Activated naive CD8-positive, alpha-beta T cell treated with anti-CD3 and anti-CD28 coated beads, Interleukin-2, amount 50 U/mL, for 24 hours (primary cell): Measurements from ENCODE around the gene SCN1A.
"Not testable (repeated sequence)": the region's sequence is repeated elsewhere in the genome, so short reads cannot be mapped to it uniquely, and the experiment has no call there.

Source experiments
- ATAC-seq: fragments of 150-1000 bp; cut with Tn5 transposase; one replicate; pipeline ENCODE4 v1.10.0; 2021
- DNase-seq: peaks from one replicate; pipeline ENCODE4 v3.0.0; 2021
- H3K27ac Mint-ChIP-seq: one replicate; pipeline ENCODE4 v1.8.0; 2021; ENCODE audit warnings: mild to moderate bottlenecking, mixed read lengths
- H3K27me3 Mint-ChIP-seq: one replicate; pipeline ENCODE4 v1.8.0; 2021; ENCODE audit warnings: mixed read lengths
- H3K36me3 Mint-ChIP-seq: one replicate; pipeline ENCODE4 v1.8.0; 2021; ENCODE audit warnings: low read depth, mixed read lengths
- H3K4me1 Mint-ChIP-seq: one replicate; pipeline ENCODE4 v1.8.0; 2021; ENCODE audit warnings: mixed read lengths
- H3K4me3 Mint-ChIP-seq: one replicate; pipeline ENCODE4 v1.8.0; 2021; ENCODE audit warnings: mild to moderate bottlenecking, moderate library complexity, mixed read lengths
- H3K9me3 Mint-ChIP-seq: one replicate; pipeline ENCODE4 v1.8.0; 2021; ENCODE audit warnings: mixed read lengths

SCN1A gene

DNA sequence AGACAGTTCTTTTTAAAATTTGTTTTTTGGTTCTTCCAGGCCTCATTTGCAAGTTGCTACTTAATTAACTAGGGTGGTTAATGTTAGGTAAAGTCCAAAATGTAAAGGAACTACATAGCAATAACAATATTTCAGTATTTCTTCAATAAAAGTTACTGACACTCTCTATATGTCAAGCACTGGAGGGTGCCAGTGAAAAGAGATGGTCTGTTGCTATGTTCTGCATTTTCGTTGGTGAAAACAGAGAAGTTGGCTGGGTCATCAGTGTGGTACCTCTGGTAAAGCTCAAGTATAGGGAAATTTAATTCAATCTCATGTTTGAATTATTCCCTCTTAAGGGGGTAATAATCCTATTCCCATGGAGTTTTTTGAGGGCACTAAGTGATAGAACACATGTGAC lies 16.3 kb upstream of the SCN1A start:
- Mint-ChIP-seq H3K4me3 (no peak overlapping the region), H3K36me3 (no peaks in the 10 kb centered on the region), H3K27me3 (no peaks in the 10 kb centered on the region), H3K27ac (no peak overlapping the region), H3K9me3 (no peaks in the 10 kb centered on the region), H3K4me1 (no peaks in the 10 kb centered on the region)
- DNase-seq (no peak), ATAC-seq (no peak)

DNA sequence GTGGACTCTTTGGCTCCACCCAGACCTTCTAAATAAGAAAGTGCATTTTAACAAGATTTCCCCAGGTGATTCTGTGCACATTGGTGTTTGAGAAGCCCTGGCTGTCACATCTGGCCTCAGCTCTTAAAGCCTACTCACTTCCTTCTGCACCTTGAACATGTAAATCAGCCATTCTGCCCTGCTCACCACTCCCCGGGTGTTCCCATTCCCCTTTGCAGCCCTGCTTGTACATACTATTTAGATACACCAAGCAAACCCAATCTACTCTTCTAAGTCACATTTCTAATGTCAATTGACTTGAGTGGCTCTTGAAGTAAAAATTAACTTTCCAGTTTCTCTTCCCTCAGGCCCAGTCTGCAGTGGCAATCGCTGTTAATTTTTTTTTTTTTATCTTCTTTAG lies 13.1 kb upstream of the SCN1A start:
- Mint-ChIP-seq H3K4me1 (no peaks in the 10 kb centered on the region), H3K9me3 (no peaks in the 10 kb centered on the region), H3K36me3 (no peaks in the 10 kb centered on the region), H3K27ac (no peak overlapping the region), H3K4me3 (no peak overlapping the region), H3K27me3 (no peaks in the 10 kb centered on the region)
- DNase-seq (no peak), ATAC-seq (no peak)

DNA sequence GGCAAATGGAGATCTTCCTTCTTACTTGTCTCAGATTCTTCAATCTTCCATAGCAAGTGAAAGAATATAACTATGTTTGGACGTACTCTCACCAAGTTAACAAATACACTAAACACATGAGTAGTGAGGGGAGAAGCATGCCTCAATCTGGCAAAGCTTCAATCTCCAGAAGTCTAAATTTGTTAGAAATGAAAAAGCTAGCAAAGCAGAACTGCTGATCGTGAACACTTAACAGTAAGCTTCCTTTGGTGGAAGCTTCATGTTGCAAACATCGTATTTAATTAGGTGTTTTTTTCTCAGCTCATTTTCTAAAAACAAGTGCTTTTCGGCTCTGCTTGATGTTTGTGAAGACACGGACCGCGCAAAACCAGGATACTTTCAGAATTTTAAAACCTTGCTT lies 12.7 kb upstream of the SCN1A start:
- Mint-ChIP-seq H3K27ac (no peak overlapping the region), H3K9me3 (no peaks in the 10 kb centered on the region), H3K36me3 (no peaks in the 10 kb centered on the region), H3K4me3 (no peak overlapping the region), H3K27me3 (no peaks in the 10 kb centered on the region), H3K4me1 (no peaks in the 10 kb centered on the region)
- no peak for ATAC-seq
- no peak for DNase-seq

DNA sequence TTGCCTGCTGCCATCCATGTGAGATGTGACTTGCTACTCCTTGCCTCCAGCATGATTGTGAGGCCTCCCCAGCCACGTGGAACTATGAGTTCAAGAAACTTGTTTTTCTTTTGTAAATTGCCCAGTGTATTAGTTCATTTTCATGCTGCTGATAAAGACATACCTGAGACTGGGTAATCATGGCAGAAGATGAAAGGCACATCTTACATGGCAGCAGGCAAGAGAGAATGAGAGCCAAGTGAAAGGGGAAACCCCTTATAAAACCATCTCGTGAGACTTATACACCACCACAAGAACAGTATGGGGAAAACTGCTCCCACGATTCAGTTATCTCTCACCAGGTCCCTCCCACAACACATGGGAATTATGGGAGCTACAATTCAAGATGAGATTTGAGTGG lies 11.7 kb upstream of the SCN1A start:
- H3K36me3 Mint-ChIP-seq, ATAC-seq, H3K4me1 Mint-ChIP-seq, H3K27me3 Mint-ChIP-seq, H3K4me3 Mint-ChIP-seq, H3K27ac Mint-ChIP-seq, H3K9me3 Mint-ChIP-seq, DNase-seq: not testable (repeated sequence)

DNA sequence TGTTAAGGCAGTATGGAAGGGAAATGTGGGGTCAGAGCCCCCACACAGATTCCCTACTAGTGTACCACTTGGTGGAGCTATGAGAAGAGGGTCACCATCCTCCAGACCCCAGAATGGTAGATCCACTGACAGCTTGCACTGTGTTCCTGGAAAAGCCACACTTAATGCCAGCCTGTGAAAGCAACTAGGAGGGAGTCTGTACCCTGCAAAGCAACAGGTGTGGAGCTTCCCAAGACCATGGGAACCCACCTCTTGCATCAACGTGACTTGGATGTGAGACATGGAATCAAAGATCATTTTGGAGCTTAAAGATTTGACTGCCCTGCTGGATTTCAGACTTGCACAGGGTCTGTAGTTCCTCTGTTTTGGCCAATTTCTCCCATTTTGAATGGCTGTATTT lies 10.8 kb upstream of the SCN1A start:
- H3K9me3 Mint-ChIP-seq: no peaks in the 10 kb centered on the region
- DNase-seq (no peak), ATAC-seq (no peak)
- no peaks in the 10 kb centered on the region for H3K36me3 Mint-ChIP-seq
- no peak overlapping the region for H3K27ac Mint-ChIP-seq
- H3K27me3 Mint-ChIP-seq: no peaks in the 10 kb centered on the region
- no peak overlapping the region for H3K4me3 Mint-ChIP-seq
- no peaks in the 10 kb centered on the region for H3K4me1 Mint-ChIP-seq

DNA sequence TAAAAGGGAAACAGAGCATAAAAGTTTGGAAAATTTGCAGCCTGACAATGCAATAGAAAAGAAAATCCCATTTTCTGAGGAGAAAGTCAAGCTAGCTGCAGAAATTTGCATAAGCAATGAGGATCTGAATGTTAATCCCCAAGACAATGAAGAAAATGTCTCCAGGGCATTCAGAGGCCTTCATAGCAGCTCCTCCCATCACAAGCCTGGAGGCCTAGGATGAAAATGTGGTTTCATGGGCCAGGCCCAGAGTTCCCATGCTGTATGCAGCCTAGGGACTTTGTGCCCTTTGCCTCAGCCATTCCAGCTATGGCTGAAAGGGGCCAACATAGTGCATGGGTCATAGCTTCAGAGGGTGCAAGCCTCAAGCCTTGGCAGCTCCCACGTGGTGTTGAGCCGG lies 10.3 kb upstream of the SCN1A start:
- Mint-ChIP-seq H3K9me3 (no peaks in the 10 kb centered on the region), H3K27me3 (no peaks in the 10 kb centered on the region), H3K27ac (no peak overlapping the region), H3K4me3 (no peak overlapping the region), H3K36me3 (no peaks in the 10 kb centered on the region), H3K4me1 (no peaks in the 10 kb centered on the region)
- no peak for ATAC-seq
- no peak for DNase-seq

DNA sequence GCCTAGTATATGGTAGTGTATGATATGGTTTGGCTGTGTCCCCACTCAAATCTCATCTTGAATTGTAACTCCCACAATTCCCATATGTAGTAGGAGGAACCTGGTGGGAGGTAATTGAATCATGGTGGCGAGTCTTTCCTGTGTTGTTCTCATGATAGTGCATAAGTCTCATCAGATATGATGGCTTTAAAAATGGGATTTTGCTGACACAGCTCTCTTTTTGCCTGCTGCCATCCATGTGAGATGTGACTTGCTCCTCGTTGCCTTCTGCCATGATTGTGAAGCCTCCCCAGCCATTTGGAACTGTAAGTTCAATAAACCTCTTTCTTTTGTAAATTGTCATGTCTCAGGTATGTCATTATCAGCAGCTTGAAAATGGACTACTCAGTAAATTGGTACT lies 9.5 kb upstream of the SCN1A start:
- Mint-ChIP-seq H3K27ac (no peak overlapping the region), H3K36me3 (no peaks in the 10 kb centered on the region), H3K4me1 (no peaks in the 10 kb centered on the region), H3K9me3 (no peaks in the 10 kb centered on the region), H3K27me3 (no peaks in the 10 kb centered on the region), H3K4me3 (no peak overlapping the region)
- ATAC-seq (no peak), DNase-seq (no peak)

DNA sequence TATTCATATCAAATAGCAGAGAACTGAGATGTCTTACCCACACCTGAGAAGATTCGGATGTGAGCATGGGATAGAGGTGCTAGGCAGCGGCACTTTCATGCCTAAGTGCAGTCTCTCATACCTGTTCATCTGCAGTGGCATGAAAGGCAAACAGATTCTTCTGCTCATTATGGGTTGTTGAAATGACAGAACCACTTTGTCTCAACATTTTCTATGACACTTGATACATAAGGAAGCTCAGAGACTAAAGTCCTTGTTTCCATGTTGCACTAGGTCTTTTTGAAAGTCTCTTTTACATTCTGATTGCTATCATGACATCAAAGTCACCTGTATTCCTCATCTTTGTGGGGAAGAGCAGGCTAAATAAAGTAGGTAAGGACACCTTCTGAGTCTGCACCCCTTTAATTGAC lies 8.0 kb upstream of the SCN1A start:
- H3K9me3 Mint-ChIP-seq: no peaks in the 10 kb centered on the region
- no peaks in the 10 kb centered on the region for H3K36me3 Mint-ChIP-seq
- ATAC-seq (no peak), DNase-seq (no peak)
- H3K4me1 Mint-ChIP-seq: no peaks in the 10 kb centered on the region
- H3K4me3 Mint-ChIP-seq: no peak overlapping the region
- no peaks in the 10 kb centered on the region for H3K27me3 Mint-ChIP-seq
- H3K27ac Mint-ChIP-seq: no peak overlapping the region

DNA sequence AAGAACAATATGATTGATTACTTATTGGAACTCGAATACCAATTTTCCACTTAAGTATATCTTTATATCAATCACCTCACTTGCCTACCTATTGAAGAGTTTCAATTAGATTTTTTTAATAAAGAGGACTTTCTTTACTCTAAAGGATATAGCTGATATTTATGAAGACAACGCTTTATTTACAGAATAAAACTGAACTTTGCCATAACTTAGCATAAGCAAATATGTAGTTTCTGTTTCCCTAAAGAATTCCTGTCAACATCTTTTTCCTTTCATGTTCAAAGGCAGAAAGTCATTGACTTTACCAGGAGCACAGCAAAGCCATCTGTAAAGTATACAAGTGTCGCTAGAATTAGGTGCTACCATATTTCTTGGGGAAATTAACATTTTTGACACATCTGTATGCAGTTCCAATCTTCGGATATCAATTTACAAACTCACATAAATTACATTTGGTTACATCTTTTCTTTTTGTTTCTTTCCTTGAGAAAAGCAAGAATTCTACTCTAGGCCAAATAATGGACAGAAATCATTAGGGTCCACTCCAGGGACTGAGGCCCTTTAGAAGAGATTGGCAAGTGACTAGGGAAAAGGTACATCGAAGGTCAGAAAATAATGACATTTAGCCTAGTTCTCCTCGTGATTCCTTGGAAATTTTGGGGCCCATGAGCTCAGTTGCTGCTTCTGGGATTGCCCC lies 7.5 kb upstream of the SCN1A start:
- no peak for ATAC-seq
- Mint-ChIP-seq H3K4me1 (no peaks in the 10 kb centered on the region), H3K4me3 (no peak overlapping the region), H3K9me3 (no peaks in the 10 kb centered on the region), H3K27ac (no peak overlapping the region), H3K27me3 (peaks cover under 1% of the 10 kb centered on the region), H3K36me3 (no peaks in the 10 kb centered on the region)
- no peak for DNase-seq

DNA sequence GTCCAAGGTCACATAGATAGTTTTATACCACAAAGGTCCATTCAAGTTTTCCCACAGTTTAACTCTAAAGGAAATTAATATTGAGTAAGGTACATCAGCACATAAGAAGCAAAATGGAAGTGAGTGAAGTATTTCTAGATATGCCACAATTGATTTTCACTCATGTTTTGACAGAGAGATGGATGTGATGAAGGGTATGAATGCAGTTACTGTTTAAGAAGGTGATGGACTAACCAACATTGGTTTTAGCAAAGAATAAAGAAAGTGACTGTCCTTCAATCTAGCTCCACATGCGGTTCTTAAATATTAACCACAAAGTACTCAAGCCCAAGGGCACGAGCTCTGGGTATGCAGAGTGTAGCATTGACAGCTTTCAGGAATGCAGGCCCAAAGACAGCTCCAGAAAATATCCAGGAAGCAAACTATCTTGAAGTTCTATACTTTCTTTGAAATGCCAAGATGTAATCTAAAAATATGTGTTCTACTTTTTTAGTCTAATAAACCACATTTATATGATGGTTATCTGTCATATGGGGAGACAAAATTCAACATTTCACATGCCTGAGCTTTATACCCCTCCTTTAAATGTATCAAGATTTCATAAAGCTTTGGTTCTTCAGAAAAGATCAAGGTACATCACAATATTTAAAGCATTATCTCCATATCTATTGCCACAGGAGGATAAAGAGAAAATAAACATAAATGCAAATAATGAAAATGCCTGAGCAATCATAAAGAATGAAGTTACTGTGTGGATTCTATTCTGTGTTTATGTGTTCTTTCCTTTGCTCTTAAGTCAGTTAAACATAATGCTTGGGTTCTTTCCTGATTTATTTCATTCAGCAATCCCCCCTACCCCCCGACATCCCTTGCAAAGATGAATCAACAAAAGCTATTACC lies 6.7 kb upstream of the SCN1A start:
- no peak for ATAC-seq
- Mint-ChIP-seq H3K27me3 (peaks cover 4% of the 10 kb centered on the region), H3K36me3 (no peaks in the 10 kb centered on the region), H3K9me3 (no peaks in the 10 kb centered on the region), H3K4me1 (no peaks in the 10 kb centered on the region), H3K4me3 (no peak overlapping the region), H3K27ac (no peak overlapping the region)
- DNase-seq: no peak

DNA sequence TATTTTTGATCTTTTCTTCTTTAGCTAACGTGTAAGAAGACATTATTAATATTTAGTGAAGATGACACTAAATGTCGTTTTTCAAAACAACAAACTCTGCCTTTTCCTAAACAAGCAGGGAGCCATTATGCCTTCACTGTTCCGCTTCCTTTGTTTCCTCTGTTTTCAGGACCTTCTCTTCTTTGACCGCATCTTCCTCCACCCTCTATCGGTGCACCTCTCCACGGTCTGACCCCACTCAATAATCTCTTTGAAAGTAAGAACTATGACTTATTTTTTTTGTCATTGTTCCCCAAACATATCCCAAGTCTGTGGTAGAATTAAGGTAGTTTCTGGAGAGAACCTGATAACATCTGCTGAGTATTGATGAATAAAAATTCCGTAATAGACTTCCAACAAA lies 5.8 kb upstream of the SCN1A start:
- DNase-seq (no peak), ATAC-seq (no peak)
- H3K4me3 Mint-ChIP-seq: no peak overlapping the region
- H3K9me3 Mint-ChIP-seq: no peaks in the 10 kb centered on the region
- H3K27me3 Mint-ChIP-seq: peaks cover 4% of the 10 kb centered on the region
- no peaks in the 10 kb centered on the region for H3K36me3 Mint-ChIP-seq
- no peaks in the 10 kb centered on the region for H3K4me1 Mint-ChIP-seq
- H3K27ac Mint-ChIP-seq: no peak overlapping the region

DNA sequence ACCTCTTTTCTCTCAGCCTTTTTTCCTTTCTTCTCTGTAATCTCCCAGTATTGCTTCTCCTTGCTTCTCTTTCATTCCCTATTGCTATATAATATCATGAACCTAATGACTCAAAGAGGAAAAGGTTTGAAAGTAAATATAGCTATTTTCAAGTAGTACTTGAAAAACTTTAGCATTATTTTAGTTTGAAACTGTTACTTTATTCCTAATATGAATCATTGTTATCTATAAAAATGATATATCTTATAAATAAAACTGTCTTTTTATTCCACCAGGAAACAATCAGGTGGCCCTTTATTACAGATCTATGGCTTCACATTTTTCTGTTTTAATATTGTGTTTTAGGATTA lies 311 bp upstream of the SCN1A start:
- H3K4me1 Mint-ChIP-seq: peaks cover 3% of the 10 kb centered on the region

DNA sequence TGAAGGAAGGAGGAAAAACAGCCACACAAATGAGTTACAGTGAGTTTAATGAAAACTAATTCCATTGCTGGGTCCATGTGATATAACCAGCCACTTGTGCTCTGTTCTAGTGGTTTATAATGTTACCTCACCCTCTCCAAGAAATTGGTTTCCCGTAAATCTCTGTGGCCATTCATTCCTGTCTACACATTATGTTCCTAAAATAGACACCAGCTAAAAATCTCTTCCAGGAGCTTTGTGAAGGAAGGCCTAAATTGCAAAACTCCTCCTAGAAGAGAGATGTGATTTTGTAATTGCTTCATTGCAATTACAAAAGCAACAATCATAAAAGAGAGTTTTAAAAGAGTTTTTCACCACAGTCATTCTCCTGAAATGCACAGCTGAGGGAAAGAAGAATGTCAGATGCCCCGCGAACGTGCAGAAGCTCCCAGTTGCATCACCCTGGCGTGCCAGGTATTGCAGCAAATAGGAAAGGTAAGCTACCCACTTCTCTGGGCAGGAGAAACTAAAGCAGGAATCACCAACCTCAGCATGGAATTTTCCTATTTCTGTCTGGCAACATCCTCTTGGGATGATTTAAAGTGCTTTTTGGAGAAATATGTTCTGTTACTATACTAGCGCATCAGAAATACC lies 1.7 kb downstream of the SCN1A start:
- Mint-ChIP-seq H3K27me3 (peaks cover 24% of the 10 kb centered on the region), H3K4me3 (no peak overlapping the region), H3K9me3 (no peaks in the 10 kb centered on the region), H3K27ac (no peak overlapping the region), H3K36me3 (no peaks in the 10 kb centered on the region), H3K4me1 (peaks cover 3% of the 10 kb centered on the region)
- DNase-seq (no peak), ATAC-seq (no peak)

More for the DNA sequence above, 311 bp upstream of the SCN1A start:
- DNase-seq: no peak
- ATAC-seq: no peak
- no peaks in the 10 kb centered on the region for H3K36me3 Mint-ChIP-seq
- no peak overlapping the region for H3K27ac Mint-ChIP-seq
- peaks cover 15% of the 10 kb centered on the region for H3K27me3 Mint-ChIP-seq
- no peak overlapping the region for H3K4me3 Mint-ChIP-seq
- no peaks in the 10 kb centered on the region for H3K9me3 Mint-ChIP-seq

DNA sequence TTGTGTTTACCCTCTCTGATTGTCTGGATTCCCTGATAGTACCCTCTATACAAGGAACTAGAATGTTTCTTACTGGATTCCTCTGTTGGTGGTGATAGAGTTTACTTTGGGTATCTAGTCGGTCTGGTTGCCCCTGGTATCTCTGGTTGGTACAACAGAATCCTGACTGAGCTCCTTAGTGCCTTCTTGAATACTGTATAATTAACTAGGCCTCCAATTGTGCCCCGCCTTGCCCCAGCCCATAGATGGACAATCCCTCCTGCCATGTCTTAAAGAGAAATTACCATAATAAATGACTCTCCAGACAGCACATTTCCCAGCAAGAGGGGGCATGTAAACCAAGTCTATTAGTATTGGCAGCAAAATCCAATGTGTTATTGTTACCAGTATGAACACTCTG lies 2.3 kb downstream of the SCN1A start:
- DNase-seq (no peak), ATAC-seq (no peak)
- Mint-ChIP-seq H3K9me3 (no peaks in the 10 kb centered on the region), H3K27ac (no peak overlapping the region), H3K36me3 (no peaks in the 10 kb centered on the region), H3K4me3 (no peak overlapping the region), H3K4me1 (peaks cover 3% of the 10 kb centered on the region), H3K27me3 (peaks cover 24% of the 10 kb centered on the region)

DNA sequence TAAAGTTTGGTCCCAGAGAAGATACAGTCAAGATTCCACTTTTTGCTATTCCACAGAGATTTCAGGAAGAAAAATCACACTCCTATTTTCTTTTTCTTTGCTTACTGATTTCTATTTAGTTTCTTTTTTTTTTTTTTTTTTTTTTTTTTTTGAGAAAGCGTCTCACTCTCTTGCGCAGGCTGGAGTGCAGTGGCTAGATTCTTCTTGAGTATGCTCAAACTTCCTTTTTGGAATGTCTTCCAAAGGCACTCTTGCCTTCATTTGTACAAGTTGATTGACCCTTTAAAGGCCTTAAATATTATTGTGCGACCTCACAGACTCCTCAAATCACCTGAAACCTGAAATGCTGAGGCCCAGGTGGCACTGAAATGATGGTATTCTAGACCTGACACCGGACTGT lies 9.6 kb downstream of the SCN1A start:
- H3K27ac Mint-ChIP-seq: no peak overlapping the region
- H3K36me3 Mint-ChIP-seq: no peaks in the 10 kb centered on the region
- no peak overlapping the region for H3K4me3 Mint-ChIP-seq
- H3K27me3 Mint-ChIP-seq: peaks cover 9% of the 10 kb centered on the region
- ATAC-seq (no peak), DNase-seq (no peak)
- H3K4me1 Mint-ChIP-seq: no peaks in the 10 kb centered on the region
- no peaks in the 10 kb centered on the region for H3K9me3 Mint-ChIP-seq
